Stimulated activated effector memory CD8-positive, alpha-beta T cell treated with anti-CD3 and anti-CD28 coated beads, Interleukin-12 subunit alpha, Interleukin-12 subunit beta, amount 100 ng/mL, for 72 hours (primary cell): ENCODE results near the gene AMDHD2.

Experiments used
- ATAC-seq: fragments of 150-1000 bp; cut with Tn5 transposase; 2 replicates; pipeline ENCODE4 v1.10.0; 2021
- DNase-seq, 2 donors: peaks; one replicate each; pipeline ENCODE4 v3.0.0; 2021 to 2022; ENCODE audit warnings: low spot score in 2 of 2
- H3K27ac Mint-ChIP-seq: one replicate; pipeline ENCODE4 v1.8.0; 2022; ENCODE audit warnings: mild to moderate bottlenecking, mixed read lengths
- H3K36me3 Mint-ChIP-seq: one replicate; pipeline ENCODE4 v1.8.0; 2022; ENCODE audit warnings: mild to moderate bottlenecking, mixed read lengths
- H3K4me1 Mint-ChIP-seq: one replicate; pipeline ENCODE4 v1.8.0; 2022; ENCODE audit warnings: mixed read lengths
- H3K4me3 Mint-ChIP-seq: one replicate; pipeline ENCODE4 v1.8.0; 2022; ENCODE audit warnings: mild to moderate bottlenecking, mixed read lengths
- H3K9me3 Mint-ChIP-seq: one replicate; pipeline ENCODE4 v1.8.0; 2022; ENCODE audit warnings: mixed read lengths

Gene AMDHD2

GRCh38 chr16:2501946-2502895 lies 17.9 kb upstream of the AMDHD2 start:
- H3K4me1 Mint-ChIP-seq: no peaks in the 10 kb centered on the region
- ATAC-seq (no peak), DNase-seq (no peak)
- peaks cover 7% of the 10 kb centered on the region for H3K36me3 Mint-ChIP-seq
- H3K27ac Mint-ChIP-seq: no peak overlapping the region
- H3K4me3 Mint-ChIP-seq: no peak overlapping the region
- H3K9me3 Mint-ChIP-seq: no peaks in the 10 kb centered on the region

DNA sequence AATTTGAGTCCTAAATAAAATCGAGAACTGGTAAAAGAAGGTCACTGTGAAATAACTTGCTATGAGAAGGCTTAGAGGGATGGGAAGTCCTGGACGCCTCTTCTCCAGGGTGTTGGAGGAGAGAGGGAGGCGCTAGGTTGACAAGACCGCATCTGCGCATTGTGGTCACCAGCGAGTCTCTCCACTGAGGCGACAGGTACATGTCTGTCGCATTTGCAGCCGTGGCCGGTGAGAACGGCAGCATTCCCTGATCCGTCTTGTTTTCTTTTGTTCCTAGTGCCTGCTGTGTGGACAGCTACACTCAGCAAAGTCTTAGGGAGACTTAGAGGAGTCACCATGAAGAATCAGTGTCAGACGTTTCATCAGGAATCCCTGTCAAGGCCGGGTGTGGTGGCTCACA lies 14.5 kb upstream of the AMDHD2 start:
- Mint-ChIP-seq H3K36me3 (no peaks in the 10 kb centered on the region), H3K9me3 (no peaks in the 10 kb centered on the region), H3K4me1 (peaks cover 6% of the 10 kb centered on the region), H3K27ac (no peak overlapping the region), H3K4me3 (no peak overlapping the region)
- ATAC-seq: no peak
- no peak for DNase-seq

DNA sequence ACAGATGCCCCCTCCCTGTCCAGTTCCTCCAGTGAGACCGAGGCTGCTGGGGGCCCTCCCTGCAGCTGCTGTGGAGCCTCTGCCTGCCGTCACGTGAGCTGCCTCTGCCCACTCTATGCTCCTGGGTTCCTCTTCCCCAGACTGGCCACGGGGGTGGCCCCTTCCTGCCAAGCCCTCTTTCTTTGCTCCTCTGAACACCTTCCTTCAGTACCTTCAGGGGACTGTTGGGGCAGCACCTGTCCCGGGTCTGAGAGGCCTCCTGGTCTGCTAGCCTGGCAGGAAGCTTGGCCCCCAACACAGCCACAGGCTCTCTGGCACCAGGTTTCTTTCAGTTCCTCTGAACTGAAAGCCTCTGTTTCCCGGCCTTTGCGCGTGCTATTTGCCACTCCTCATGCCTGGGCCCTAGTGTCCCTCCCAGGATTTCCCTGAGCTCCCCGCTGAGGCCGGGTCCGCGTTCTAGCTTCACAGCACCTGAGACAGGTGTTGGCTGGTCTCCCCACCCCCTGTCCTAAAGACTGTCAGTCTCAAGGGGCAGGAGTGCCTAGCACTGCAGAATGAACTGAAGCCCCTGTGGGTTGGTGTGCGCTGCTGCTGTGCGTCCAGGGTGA lies 13.0 kb upstream of the AMDHD2 start:
- Mint-ChIP-seq H3K9me3 (no peaks in the 10 kb centered on the region), H3K36me3 (no peaks in the 10 kb centered on the region), H3K4me3 (no peak overlapping the region), H3K27ac (no peak overlapping the region), H3K4me1 (peaks cover 10% of the 10 kb centered on the region)
- DNase-seq: no peak
- no peak for ATAC-seq

GRCh38 chr16:2507665-2508064 lies 12.5 kb upstream of the AMDHD2 start:
- ATAC-seq (no peak), DNase-seq (no peak)
- no peak overlapping the region for H3K27ac Mint-ChIP-seq
- peaks cover 15% of the 10 kb centered on the region for H3K4me1 Mint-ChIP-seq
- H3K36me3 Mint-ChIP-seq: peaks cover 4% of the 10 kb centered on the region
- no peak overlapping the region for H3K4me3 Mint-ChIP-seq
- no peaks in the 10 kb centered on the region for H3K9me3 Mint-ChIP-seq

GRCh38 chr16:2508722-2509400 lies 11.3 kb upstream of the AMDHD2 start:
- Mint-ChIP-seq H3K4me3 (no peak overlapping the region), H3K9me3 (no peaks in the 10 kb centered on the region), H3K27ac (no peak overlapping the region), H3K36me3 (peaks cover 11% of the 10 kb centered on the region), H3K4me1 (peaks cover 23% of the 10 kb centered on the region)
- no peak for ATAC-seq
- no peak for DNase-seq

DNA sequence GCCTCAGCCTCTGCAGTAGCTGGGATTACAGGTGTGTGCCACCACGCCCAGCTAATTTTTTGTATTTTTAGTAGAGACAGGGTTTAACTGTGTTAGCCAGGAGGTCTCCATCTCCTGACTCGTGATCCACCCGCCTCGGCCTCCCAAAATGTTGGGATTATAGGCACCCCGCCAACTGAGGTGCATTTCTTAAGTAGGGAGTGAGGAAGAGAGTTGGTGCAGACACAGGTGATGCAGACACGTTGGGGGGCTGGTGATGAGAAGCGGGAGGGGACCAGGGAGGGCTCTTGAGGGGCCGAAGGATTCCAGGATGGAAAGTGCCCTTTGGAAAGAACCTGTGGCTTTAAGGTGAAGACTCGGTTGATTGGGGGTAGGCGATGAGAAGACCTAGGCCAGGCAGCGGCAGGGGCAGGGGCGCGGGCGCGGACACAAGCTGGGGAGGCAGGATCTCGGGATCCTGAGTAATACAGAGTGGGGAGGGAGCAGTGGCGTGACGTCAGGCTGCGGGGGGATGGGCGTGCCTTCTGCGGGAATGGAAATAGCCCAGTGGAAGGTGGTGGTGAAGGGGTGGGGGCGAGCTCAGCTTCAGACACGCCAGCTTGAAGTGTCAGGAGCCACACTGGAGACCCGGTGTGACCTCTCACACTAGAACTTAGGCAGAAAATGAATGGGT lies 8.9 kb upstream of the AMDHD2 start:
- no peak for DNase-seq
- no peak overlapping the region for H3K27ac Mint-ChIP-seq
- peaks cover 31% of the 10 kb centered on the region for H3K36me3 Mint-ChIP-seq

DNA sequence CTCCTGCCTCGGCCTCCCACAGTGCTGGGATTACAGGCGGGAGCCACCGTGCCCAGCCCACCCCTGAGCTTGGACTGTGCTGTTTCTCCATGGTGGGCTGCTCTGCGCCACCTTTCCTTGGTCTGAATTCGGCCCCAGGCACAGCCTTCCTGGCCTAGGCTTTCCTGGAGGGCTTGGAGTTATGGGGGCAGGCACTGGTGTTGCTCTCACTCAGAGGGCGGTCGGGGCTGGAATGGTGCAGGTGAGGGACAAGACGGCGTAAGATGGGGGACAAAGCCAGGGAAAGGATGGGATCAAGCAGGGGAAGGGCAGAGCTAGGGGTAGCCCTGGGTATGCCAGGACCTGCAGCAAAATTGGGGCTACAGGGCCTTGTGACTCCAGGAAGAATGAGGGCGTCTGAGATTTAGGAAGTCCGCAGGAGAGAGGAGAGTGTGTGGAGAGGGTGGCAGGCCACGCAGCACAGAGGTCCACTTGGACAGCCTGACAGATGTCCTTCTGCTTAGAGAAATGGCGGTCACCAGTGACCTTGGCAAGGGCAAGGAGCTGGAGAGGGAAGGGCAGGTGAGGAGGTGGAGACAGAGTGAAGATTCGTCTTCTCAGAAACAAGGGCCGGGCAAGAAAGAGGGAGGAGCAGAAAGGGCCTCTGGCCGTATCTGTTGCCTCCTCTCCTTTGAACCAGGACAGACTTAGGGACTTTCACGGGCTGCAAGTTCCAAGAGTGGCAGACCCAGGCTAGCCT lies 8.0 kb upstream of the AMDHD2 start:
- ATAC-seq (no peak), DNase-seq (no peak)
- peak overlapping the region; percentile 85 for H3K4me3 Mint-ChIP-seq
- peak overlapping the region; percentile 95 for H3K27ac Mint-ChIP-seq
- peaks cover 49% of the 10 kb centered on the region for H3K4me1 Mint-ChIP-seq
- H3K36me3 Mint-ChIP-seq: peaks cover 40% of the 10 kb centered on the region
- H3K9me3 Mint-ChIP-seq: no peaks in the 10 kb centered on the region

More for the DNA sequence above, 8.9 kb upstream of the AMDHD2 start:
- ATAC-seq: no peak
- Mint-ChIP-seq H3K4me1 (peaks cover 40% of the 10 kb centered on the region), H3K9me3 (no peaks in the 10 kb centered on the region), H3K4me3 (no peak overlapping the region)

DNA sequence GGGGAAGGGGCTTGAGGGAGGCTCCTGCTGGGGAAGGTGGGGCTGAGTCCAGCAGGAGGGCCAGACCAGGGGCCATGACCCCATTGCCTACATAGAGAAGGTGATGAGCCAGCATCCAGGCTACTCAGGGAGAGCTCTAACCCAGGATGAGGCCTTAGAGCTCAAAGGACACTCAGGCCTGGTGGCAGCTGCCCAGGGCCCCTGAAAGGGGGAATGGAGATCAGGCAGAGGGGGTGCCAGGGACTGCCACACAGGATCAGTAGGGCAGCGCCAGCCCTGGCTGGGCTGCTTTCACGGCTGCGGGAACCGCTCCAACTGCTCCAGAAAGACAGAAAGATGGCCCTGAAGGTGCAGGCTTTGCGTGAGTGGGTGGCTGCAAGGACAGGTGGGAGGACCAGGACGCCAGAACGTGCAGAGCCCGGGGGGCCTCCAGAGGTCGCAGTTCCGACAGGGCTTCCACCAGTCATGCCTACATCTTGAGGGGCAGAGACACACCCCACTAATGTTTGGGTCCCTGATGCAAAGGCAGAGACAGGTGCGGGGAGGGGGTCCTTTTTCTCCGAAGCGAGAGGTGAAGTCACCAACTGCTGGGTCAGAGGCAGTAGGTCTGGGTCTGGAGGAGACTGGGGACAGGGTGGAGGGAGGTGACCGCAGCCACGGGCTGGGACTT lies 7.3 kb upstream of the AMDHD2 start:
- no peak for DNase-seq
- peaks cover 47% of the 10 kb centered on the region for H3K36me3 Mint-ChIP-seq
- ATAC-seq: no peak
- no peaks in the 10 kb centered on the region for H3K9me3 Mint-ChIP-seq
- H3K4me1 Mint-ChIP-seq: peaks cover 56% of the 10 kb centered on the region
- peak overlapping the region; percentile 85 for H3K4me3 Mint-ChIP-seq
- H3K27ac Mint-ChIP-seq: peak overlapping the region; percentile 95

DNA sequence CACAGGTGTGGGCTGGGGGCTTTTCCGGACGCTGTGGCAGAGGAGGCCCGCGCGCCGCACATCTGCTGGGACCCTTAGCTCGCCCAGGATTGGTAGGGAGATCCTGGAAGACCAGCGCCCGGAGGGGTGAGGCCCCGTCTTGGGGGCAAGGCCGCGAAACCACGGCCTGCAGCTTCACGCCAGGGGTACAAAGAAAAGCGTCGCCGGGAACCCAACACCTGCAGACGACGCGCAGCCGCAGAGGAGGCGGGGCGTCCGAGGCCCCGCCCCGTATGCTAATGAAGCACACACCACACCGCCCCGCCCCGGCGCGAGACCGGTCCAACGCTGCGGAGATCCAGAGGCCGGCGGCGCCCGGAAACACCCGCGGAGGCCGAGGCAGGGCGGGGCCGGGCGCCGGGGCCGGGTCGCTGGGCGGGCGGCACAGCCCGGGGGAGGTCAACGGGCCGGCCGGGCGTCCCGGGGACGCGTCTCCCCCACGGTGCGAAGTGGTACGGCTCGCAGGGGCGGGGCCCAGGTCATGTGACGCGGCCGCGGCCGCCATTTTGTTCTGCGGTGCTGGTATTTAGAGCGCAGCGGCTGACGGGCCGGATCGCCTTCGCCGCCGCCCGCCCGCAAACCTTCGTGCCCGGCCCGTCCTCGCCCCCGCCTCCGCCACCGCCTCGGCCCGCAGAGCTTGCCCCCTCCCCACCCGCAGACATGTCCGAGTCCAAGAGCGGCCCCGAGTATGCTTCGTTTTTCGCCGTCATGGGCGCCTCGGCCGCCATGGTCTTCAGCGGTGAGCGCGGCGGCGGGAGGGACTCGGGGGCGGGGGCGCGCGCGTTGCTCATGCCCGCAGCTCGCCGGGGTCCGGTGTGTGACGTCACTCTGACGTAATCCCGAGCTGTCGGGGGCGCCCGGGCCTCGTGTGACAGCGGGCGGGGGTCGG lies 6.5 kb upstream of the AMDHD2 start, which contains the start of gene ATP6V0C:
TSS of gene ATP6V0C (plus strand) at position 548 of the 928 bp plus-strand sequence. CDS start at position 700, 152 bp downstream.
- ATAC-seq (peak; percentile 86), DNase-seq (peak; percentile 90 to 95)
- peaks cover 55% of the 10 kb centered on the region for H3K36me3 Mint-ChIP-seq
- no peaks in the 10 kb centered on the region for H3K9me3 Mint-ChIP-seq
- H3K27ac Mint-ChIP-seq: peak within 1 kb of the TSS; percentile 95
- peak within 1 kb of the TSS; percentile 85 for H3K4me3 Mint-ChIP-seq
- peaks cover 64% of the 10 kb centered on the region for H3K4me1 Mint-ChIP-seq

- peaks cover 73% of the 10 kb centered on the region for H3K4me1 Mint-ChIP-seq
Observed at GRCh38 chr16:2514333-2515179, 5.6 kb upstream of the AMDHD2 start.

DNA sequence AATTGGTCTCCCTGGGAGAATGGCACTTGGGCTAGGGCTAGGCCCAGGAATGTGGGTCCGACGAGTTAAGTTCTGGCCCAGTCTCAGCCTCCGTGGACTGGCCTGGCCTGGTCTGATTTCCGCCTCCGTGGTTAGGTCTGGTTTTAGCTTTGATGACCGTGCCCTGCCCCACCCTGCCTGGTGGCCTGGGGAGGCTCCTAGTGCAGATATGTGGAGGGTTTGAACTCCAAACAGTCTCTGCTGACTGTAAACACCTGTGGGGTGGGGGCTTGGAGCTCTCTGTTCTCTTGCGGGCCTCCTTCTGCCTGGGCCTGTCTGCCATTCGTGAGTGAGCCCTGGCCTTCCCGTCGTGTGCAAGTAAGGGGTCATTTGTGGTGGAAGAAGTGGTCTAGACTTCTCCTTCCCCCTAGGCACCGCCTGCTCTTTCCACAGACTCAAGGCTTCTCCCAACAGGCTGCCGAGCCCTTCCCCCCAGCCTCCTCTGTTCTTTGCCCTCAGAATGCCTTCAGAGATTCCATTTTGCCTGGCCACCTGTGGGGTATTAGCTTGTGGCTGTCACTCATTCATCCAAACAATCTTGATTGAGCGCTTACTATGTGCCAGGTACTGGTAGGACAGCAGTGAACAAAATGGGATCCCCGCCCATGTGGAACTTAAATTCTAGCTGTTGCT lies 4.9 kb upstream of the AMDHD2 start:
- Mint-ChIP-seq H3K27ac (peak overlapping the region; percentile 95), H3K36me3 (peaks cover 71% of the 10 kb centered on the region), H3K4me3 (peak overlapping the region; percentile 85), H3K4me1 (peaks cover 74% of the 10 kb centered on the region), H3K9me3 (no peaks in the 10 kb centered on the region)
- DNase-seq: no peak
- no peak for ATAC-seq

More at GRCh38 chr16:2514333-2515179, 5.6 kb upstream of the AMDHD2 start:
- Mint-ChIP-seq H3K27ac (peak overlapping the region; percentile 95), H3K36me3 (peaks cover 63% of the 10 kb centered on the region), H3K9me3 (no peaks in the 10 kb centered on the region), H3K4me3 (peak overlapping the region; percentile 85)
- DNase-seq: no peak
- peak; percentile 1 for ATAC-seq
